A549 treated with CpdA at 1 μM for 4 hours (cell line): ENCODE measurements around the gene NPTXR. TPM values are rescaled to one million over a fixed set of nuclear protein-coding genes. Genes with fewer than 3 reads are reported as not detected.

Experiments
- total RNA-seq: library from RNA; stranded (reverse); fragments of 200-300 nt; extraction: Qiagen RNA extraction; gene quantifications from 5 replicates; pipeline ENCODE4 v1.2.3, GENCODE V29; 2022; ENCODE audit warnings: low read depth

Gene NPTXR
- 11.7 to 16.2 TPM (median 12.7 TPM) in 5 replicates for total RNA-seq

DNA sequence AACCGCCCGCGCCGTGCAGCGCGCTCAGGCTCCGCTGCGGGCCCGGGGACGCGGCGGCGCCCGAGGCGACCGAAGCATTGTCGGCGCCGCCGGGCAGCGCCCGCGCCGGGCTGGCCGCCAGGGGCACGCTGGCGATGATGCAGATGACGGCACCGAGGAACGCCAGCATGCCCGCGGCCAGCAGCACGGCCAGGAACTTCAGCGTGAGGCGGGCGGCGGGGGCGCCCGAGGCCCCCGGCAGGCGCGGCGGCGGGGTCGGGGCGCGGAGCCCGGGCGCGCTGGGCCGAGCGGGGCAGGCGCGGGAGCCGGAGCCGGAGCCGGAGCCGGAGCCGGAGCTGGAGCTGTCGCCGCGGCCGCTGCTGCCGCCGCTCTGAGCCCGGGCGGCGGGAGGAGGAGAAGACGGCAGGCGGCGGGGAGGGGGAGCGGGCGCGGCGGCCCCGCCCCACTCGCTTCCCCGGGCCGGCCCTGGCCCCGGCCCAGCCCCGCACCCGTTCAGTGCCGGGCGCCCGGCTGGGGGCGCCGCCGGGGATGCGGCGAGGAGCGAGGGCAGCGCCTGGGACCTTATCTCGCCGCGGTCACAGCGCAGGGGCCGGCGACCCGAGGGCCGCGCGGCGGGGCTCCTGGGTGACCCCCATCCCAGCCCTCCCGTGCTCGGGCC lies at the start of gene NPTXR:
TSS of gene NPTXR (minus strand) at position 372 of the 658 bp plus-strand sequence.

DNA sequence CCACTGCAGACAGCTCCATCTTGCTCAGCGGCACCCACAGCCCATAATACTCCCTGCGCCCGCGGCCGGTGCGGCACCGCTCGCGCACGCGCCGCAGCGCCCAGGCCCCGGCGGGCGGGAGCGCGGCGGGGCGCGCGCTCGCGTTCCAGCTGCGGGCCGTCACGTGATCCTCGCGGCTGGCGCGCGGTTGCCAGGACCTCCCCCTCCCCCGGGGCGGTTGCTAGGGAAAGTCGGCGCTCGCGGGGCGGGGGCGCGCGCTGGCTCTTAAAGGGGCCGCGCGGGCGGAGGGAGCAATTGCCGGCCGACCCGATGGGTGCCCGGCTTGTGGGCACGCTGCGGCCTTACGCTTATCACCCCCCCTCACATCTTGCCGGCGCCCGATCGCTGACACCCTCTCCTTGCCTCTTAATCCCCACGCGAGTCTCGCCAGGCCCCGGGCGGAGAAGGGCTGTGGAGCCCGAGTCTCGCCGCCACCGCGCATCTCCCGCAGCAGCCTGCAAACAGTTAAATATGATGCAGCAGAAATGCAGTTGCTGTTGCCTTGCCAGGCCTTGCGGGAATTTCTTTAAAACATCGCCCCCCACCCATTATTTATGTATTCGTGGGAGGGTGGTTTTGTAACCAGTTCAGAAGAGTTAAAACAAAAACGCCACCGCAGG lies 28.5 kb upstream of the NPTXR start, which contains the start of gene CBX6:
TSS of gene CBX6 (minus strand) at position 45 of the 659 bp plus-strand sequence. CDS start at position 19, 26 bp downstream.

DNA sequence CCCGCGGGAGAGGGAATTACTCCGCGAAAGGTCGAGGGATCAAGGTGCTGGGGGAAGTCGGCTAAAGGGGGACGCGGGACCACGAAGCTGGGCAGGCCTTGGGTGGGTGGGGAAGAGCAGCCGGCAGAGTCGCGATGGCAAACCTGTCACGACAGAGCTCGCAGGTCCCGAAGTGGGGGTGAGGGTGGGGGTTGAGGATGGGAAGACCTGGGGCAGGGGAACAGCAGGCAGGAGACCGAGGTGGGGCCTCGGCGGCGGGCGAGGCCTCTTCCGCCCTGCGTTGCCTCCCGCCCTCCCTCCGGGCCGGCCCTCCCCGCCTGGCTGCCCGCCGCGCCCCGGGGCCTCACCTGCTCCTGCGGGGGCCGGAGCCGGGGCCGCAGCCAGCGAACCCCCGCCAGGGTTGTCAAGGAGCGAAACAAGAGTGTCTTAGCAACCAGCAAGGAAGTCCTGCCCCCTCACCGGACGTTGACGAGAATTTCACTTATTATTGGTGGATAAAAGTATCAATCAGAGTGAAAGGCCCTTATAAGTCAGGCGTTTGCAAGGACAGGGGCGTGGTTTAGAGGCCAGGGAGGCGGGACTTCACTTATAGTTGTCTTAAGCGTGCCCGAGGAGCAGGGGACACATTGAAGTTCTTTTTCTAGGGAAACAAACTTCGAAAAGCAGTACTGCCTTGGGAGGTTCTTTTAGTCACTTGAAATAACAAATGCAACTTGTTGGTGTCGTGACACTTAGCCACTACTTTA lies 49.9 kb downstream of the NPTXR start, which contains the start of gene DNAL4:
TSS of gene DNAL4 (minus strand) at position 423 of the 746 bp plus-strand sequence. CDS start 11,412 bp downstream, outside the sequence.

Other genes with a start within 250 kb of the NPTXR start
- gene FAM227A, start 187.6 kb downstream of the NPTXR start, total RNA-seq, result 0.50 to 1.2 TPM (median 0.89 TPM) in 5 replicates
- 13.7 to 17.4 TPM (median 15.3 TPM) in 5 replicates for gene CBY1, start 187.4 kb downstream of the NPTXR start, total RNA-seq
- gene TOMM22, start 162.1 kb downstream of the NPTXR start, total RNA-seq, result 58.4 to 84.2 TPM (median 73.2 TPM) in 5 replicates
- 25.6 to 32.4 TPM (median 29.8 TPM) in 5 replicates for gene JOSD1, start 143.1 kb downstream of the NPTXR start, total RNA-seq
- gene GTPBP1, start 138.1 kb downstream of the NPTXR start, total RNA-seq, result 8.5 to 12.8 TPM (median 10.0 TPM) in 5 replicates
- gene SUN2, start 88.0 kb downstream of the NPTXR start, total RNA-seq, result 26.7 to 37.1 TPM (median 32.3 TPM) in 5 replicates
- 7.7 to 11.0 TPM (median 10.2 TPM) in 5 replicates for gene DNAL4, start 49.9 kb downstream of the NPTXR start, total RNA-seq
- 31.4 to 35.2 TPM (median 32.6 TPM) in 5 replicates for gene CBX6, start 28.2 kb upstream of the NPTXR start, total RNA-seq
- 0.21 TPM in 1 of 5 replicates, not detected in the others for gene APOBEC3A, start 113.6 kb upstream of the NPTXR start, total RNA-seq
- 29.0 to 34.9 TPM (median 30.1 TPM) in 5 replicates for gene APOBEC3B, start 138.3 kb upstream of the NPTXR start, total RNA-seq
- 25.6 to 27.0 TPM (median 25.9 TPM) in 5 replicates for gene APOBEC3C, start 170.2 kb upstream of the NPTXR start, total RNA-seq
- gene APOBEC3D, start 177.1 kb upstream of the NPTXR start, total RNA-seq, result 0.22 to 0.78 TPM (median 0.29 TPM) in 4 of 5 replicates, not detected in the other
- gene APOBEC3F, start 196.8 kb upstream of the NPTXR start, total RNA-seq, result 1.8 to 3.0 TPM (median 2.4 TPM) in 5 replicates
- gene APOBEC3G, start 233.2 kb upstream of the NPTXR start, total RNA-seq, result 0.18 TPM in 1 of 5 replicates, not detected in the others